Neural cell (in vitro differentiated cells): ENCODE data around the gene GRM4.

Experiments used
- POLR2AphosphoS5 ChIP-seq: IDR thresholded peaks from 2 replicates; pipeline ENCODE4 v1.6.1; 2012
- TF ChIP-seq, protein P1 (sequence below): fragments of 450-650 bp; IDR thresholded peaks from 2 replicates; pipeline ENCODE4 v1.5.1; 2014; ENCODE audit warnings: antibody characterized with exemption, mild to moderate bottlenecking, moderate library complexity; ENCODE audit not compliant: poor library complexity, severe bottlenecking

DNA sequence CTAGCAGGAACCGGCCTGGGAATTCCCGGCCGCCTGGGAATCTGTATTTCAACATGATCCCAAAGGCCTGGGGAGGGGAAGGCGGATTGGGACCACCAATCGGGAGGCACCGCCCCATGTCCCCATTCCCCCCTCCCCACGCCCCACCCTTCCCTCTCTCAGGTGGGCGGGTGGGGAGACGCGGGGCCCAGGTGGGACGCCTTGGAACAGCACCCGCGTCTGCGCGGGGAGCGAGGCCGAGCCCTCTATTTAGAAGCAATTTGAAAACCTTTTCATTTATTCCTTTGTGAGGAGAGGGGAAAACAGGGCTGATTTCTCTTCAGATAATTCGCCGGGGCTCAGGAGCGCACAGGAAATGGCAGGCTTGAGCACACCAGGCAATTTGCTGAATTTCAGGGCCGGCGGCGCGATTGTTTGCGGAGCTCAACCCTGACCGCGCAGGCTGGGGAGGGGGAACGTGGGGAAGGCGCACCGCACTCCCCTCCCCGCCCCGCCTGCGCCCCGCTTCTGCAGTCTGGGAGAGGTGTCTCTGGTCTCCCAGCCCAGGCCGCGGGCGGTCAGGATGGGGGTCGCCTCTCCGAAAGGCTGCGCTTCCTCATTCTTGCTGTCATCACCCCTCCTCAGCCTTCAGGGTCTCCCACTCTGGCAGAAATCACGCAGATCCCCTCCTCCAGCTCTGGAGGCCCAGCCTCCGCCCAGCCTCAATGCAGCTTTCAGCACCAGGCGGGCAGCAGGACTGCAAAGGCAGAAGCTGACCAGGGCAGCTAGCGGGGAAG, 170.0 kb downstream of the GRM4 start:
- TF ChIP-seq POLR2AphosphoS5 = no peak
- TF ChIP-seq, protein P1, sequence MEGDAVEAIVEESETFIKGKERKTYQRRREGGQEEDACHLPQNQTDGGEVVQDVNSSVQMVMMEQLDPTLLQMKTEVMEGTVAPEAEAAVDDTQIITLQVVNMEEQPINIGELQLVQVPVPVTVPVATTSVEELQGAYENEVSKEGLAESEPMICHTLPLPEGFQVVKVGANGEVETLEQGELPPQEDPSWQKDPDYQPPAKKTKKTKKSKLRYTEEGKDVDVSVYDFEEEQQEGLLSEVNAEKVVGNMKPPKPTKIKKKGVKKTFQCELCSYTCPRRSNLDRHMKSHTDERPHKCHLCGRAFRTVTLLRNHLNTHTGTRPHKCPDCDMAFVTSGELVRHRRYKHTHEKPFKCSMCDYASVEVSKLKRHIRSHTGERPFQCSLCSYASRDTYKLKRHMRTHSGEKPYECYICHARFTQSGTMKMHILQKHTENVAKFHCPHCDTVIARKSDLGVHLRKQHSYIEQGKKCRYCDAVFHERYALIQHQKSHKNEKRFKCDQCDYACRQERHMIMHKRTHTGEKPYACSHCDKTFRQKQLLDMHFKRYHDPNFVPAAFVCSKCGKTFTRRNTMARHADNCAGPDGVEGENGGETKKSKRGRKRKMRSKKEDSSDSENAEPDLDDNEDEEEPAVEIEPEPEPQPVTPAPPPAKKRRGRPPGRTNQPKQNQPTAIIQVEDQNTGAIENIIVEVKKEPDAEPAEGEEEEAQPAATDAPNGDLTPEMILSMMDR = no peak
